ENCODE data around the gene IGFL2.

Gene IGFL2

GRCh38 chr19:46131485-46132143, 16.4 kb upstream of the IGFL2 start:
- H3K4me3 ChIP-seq (ENCODE audit: low read depth, low read length), result no peak overlapping the region

DNA sequence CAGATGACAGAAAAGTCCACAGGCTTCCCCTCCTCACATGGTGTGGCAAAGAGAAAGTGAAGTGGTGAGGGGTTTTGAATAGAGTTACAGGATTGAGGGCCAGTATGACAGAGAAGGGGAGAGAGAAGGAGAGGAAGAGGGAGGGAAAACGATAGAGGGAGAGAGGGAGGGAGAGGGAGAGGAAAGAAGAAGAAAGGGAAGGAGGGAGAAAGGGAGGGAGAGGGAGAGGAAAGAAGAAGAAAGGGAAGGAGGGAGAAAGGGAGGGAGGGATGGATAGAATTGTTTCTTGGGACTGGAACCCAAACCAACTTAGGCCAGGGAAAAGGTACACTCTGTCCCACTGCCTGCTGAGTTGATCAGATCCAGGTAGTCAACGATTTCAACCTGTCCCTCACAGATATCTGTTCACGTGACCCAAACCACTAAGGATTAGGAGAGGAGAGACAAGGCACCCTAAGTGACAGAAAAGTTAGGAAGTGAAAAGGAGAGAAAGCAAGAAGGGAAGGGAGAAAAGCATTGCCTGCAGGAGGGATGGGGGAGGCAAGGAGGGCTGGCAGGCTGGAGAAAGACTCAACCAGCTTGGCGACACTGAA, 15.4 kb upstream of the IGFL2 start:
- TF ChIP-seq, protein P1, sequence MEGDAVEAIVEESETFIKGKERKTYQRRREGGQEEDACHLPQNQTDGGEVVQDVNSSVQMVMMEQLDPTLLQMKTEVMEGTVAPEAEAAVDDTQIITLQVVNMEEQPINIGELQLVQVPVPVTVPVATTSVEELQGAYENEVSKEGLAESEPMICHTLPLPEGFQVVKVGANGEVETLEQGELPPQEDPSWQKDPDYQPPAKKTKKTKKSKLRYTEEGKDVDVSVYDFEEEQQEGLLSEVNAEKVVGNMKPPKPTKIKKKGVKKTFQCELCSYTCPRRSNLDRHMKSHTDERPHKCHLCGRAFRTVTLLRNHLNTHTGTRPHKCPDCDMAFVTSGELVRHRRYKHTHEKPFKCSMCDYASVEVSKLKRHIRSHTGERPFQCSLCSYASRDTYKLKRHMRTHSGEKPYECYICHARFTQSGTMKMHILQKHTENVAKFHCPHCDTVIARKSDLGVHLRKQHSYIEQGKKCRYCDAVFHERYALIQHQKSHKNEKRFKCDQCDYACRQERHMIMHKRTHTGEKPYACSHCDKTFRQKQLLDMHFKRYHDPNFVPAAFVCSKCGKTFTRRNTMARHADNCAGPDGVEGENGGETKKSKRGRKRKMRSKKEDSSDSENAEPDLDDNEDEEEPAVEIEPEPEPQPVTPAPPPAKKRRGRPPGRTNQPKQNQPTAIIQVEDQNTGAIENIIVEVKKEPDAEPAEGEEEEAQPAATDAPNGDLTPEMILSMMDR (IDR thresholded peaks at IDR 0.05; ENCODE audit: low read depth, low read length), result no peak
- no peak overlapping the region for H3K4me3 ChIP-seq (ENCODE audit: low read depth, low read length)

More at GRCh38 chr19:46131485-46132143, 16.4 kb upstream of the IGFL2 start:
- TF ChIP-seq, protein P1 (IDR thresholded peaks at IDR 0.05; ENCODE audit: low read depth, low read length), result no peak

DNA sequence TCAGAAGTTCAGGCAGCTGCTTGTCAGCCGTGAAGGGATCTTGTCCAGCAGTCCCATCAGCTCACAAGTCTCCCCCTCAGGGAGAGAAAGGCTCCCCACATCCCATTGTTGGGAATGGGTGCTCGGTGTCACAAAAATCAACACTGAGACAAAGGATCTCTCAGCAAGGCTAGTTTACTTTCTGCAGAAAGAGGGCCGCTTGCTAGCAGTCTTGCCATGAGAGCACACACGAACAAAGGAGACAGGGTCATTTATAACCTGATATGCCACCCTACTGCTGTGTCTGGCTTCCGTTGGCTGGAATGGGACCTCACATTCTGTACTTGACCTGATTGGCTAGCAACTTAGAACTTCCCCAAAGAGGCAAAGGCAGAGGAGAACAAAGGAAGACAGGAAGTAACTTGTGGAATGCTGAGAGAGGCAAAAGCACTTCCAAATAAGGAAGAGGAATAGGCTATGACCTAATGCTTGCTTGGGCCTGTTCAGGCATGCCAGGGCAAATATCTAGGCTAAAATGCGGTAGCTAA, 14.9 kb upstream of the IGFL2 start:
- no peak overlapping the region for H3K4me3 ChIP-seq (ENCODE audit: low read depth, low read length)
- TF ChIP-seq, protein P1 (IDR thresholded peaks at IDR 0.05; ENCODE audit: low read depth, low read length), result no peak

DNA sequence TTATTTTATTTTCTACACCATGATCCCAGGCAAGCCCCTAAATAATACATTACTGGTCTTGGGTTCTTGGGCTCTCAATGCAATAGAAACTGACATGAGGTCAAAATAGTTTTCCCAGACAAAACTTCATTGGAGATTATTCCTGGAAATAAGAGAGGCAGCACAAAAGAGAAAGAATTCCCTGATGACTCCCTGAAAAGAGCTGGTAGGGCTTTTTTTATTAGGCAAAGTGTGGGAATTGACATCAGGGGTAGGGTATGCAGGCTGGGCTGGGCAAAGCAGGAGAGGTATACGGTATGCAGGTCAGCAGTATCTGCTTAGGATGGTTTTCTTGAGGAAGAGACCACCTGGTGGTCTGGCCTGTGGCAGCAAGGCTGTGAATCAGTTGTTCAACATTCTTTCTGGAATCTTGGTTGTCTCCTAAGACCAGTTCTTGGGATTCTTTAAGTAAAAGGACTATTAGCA, 14.2 kb upstream of the IGFL2 start:
- TF ChIP-seq, protein P1 (IDR thresholded peaks at IDR 0.05; ENCODE audit: low read depth, low read length), result no peak
- H3K4me3 ChIP-seq (ENCODE audit: low read depth, low read length), result no peak overlapping the region

DNA sequence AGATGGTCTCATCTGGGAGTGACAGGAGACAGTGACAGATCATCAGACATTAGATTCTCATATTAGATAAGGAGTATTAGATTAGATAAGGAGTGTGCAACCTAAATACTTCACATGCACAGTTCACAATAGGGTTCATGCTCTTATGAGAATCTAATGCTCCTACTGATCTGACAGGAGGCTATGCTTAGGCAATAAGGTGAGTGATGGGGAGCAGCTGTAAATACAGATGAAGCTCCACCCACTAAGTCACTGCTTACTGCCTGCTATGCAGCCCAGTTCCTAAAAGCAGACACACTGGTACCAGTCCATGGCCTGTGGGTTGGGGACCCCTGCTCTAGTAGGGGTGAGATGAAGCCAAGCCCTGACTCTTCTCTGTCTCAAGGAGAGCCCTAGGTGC, 13.5 kb upstream of the IGFL2 start:
- TF ChIP-seq, protein P1 (IDR thresholded peaks at IDR 0.05; ENCODE audit: low read depth, low read length), result no peak
- no peak overlapping the region for H3K4me3 ChIP-seq (ENCODE audit: low read depth, low read length)

- TF ChIP-seq, protein P1 (IDR thresholded peaks at IDR 0.05; ENCODE audit: low read depth, low read length), result no peak
- no peak overlapping the region for H3K4me3 ChIP-seq (ENCODE audit: low read depth, low read length)
These were observed 10.0 kb upstream of the IGFL2 start for GRCh38 chr19:46137915-46138473.

GRCh38 chr19:46141421-46141820, 6.6 kb upstream of the IGFL2 start:
- TF ChIP-seq, protein P1 (IDR thresholded peaks at IDR 0.05; ENCODE audit: low read depth, low read length), result no peak
- H3K4me3 ChIP-seq (ENCODE audit: low read depth, low read length), result no peak overlapping the region
